GM19025 (cell line): Measurements from ENCODE around the gene RTN4RL2.

ENCODE experiments used
- ATAC-seq: cut with Tn5 transposase; IDR thresholded peaks from one replicate; pipeline ENCODE4 v1.9.1; 2021; ENCODE audit warnings: mild to moderate bottlenecking, low read depth, moderate library complexity; ENCODE audit not compliant: unreplicated experiment

Gene RTN4RL2

DNA sequence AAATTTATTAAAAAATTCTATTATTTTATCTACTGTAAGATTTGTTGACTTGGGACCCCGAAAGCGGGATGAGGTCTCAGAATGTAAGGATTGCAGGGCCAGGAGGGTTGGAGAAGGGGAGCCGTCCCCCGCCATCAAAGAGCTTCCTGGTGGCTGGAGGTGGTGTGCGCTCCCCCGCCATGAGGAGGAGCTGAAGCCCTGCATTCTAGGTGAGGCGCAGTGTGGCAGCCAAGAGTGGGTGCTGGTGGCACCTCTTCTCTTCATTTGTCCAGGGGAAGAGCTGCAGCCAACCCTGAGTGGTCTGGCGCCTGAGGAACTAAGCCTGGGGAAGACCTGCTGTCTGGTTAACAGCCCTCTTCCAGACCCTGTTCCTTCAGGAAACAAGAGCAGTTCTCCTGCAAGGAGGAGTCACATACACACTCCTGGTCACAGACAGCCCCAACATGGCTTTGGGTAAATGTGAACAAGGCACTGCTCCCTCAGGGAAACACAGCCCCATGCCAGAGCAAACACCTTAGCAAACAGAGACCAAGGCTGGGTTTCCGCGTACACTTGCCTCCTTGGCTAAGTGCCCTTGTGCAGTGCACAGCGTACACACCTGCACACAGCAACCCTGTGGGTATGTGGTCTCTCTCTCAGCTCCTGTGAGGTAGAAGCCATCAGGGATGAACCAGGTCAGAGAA lies 17.3 kb downstream of the RTN4RL2 start:
- ATAC-seq = no peak

DNA sequence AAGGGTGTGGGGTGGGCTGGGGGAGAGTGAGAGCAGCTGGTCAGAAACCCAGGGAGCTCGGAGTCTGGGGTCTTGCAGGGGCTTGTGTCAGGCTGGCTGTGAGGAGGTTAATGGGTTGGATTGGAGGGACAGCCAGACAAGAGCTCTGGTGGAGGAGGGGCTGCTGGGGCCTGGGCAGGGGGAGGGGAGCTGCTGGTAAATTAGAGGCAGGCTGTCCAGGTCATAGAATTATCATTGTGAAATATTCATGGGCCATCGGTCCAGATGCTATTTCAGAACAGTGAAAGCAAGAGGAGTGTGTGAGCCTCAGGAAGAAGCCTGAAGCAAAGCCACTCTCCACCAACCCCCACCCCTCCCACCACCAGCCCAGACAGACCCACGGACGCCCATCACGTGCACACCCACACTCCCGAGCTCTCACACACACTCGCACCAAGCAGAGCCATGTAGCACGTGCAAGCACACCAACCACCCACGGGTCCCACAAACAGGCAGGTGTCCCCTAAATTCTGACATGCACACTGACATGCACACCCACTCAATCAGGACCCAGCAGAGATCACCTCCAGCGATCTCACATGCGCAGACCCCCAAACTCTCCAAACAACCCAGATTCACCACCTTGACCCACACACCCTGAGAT lies 18.8 kb downstream of the RTN4RL2 start:
- no peak for ATAC-seq

DNA sequence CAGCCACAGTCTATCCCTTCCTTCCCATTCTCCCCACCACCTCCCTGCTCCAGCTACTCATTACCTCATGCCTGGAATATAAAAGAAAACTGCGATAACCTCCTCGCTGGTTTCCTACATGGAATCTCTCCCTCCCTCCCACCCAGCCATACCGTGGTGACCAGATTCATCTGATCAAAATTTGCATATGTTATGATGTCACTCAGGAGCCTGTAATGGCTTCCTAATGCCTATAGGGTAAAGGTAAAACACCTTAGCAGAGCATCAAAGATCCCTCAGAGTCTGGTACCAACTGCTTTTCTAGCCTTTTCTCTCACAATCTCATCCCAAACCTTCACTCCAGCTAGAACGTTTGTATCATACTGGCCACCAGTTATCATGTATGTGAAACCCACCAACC lies 19.6 kb downstream of the RTN4RL2 start:
- ATAC-seq = no peak

DNA sequence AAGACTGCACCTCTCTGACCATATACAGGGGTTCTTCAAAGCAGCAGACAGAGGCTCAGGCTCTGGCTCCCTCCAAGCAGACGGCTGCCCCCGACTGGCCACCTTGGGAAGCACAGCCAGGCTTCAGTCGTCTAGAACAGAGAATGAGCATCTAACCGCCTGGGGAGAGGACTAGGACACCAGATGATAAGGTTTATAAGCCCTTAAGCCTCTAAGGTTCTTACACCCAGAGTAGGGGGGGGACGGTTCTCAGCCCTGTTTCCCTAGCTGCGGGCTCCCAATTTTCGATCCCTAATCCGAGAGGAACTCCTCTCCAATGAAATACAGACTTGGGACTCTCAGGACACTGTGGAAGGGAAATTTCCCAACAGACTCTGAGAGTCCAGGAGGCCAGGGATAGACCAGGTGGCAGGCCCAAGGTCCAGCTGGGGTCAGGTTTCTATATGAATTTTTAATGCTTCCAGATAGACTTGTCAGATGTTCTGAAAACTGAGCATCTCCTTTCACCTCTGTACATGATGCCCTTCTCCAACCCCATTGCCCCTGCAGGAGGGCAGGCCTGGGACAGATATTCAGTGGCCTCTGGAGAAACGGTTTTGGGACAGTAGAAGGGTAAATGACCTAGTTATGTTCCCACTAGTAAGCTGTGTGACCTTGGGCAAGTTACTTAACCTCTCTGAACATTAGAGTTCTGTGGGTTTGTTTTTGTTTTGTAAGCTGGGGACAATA lies 20.2 kb downstream of the RTN4RL2 start:
- ATAC-seq = no peak

DNA sequence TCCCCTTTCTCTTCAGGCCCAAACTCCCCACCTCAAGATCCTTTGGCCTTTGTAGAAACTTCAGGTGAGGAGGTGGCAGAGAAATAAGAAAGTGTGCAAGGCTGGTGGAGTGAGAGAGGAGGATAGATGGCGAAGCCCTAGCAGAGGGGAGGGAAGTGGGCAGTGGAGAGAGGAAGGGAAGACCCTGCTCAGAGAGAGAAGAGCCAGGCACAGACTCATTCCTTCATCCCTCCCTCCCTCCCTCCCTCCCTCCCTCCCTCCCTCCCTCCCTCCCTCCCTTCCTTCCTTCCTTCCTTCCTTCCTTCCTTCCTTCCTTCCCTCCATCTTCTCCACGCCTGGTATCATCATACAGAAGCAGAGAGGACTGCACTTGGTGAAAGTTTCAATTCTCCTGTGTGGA lies 21.0 kb downstream of the RTN4RL2 start:
- ATAC-seq = no peak

DNA sequence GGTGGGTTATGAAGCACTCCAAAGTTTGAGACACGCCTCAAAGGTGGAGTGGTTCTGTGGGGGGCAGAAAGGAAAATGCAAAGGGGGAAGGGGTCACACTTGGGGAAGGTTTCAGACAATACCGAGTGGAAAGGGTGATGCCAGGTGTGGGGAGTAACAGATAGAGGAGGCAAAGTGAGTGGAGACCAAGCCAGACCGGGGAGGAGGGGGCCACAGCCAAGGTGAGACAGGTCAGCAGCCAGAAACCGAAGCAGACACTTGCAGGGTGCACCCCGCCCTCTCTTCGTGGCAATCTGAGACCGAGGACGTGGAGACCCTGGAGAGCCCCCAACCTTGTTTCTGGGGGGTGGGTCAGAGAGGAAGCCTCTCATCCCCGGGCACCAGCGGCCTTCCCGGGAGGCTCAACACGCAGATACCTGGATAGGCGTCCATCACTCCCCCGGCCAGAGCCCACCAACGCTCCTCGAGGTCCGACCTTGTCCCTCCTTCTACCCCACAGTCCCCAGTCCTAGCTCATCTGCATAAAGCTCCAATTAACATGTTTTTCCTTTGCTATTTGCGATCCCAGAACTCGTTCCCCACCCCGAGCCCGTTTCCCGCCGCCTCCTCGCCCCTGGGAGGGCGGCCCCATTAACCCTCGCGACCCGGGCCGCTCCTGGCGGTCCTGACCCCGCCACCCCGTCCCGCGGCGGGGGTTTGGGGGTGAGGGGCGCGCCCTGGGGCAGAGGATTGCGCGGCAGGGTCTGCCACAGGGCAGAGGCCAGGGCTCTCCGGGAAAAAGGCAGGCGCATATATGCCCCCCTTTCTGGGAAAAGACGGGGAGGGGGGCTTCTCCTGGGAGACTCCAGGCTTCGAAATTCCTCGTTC lies 21.8 kb downstream of the RTN4RL2 start:
- no peak for ATAC-seq

DNA sequence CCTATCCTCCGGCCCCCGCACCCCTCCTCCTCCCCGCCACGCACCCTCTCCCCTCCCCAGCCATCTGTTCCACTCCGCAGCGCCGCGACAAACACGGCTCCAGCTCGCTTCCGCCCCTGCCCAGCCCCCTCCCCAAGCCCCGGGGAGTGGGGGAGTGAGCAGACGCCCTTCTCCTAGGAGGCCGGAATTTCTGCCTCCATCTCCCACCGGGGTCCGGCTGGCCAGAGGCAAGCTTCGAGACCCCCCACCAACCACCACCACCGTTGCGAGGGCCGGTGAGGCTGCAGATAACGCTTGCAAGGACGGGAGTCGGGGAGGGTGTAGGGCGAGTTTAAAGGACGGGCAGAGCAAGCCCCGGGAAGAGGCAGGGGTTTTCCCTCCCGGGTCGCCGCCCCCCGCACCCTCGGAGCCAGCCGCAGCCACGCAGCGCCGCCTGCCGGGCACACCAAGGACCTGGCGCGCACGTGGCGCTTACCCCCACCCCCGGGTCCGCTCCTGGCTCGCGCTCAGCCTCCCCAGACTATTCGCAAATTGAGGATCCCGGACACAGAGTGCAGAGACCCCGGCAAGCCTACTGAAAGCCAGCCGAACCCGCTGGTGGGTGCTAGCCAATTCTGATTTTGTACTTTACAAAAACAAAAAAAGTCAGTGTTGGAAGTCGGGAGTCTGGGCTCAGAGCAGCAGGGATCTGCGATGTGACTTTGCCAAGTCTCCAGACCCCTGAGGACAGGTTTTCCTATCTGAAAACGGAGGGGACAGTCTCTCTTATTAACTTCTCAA lies 22.6 kb downstream of the RTN4RL2 start:
- ATAC-seq = no peak

DNA sequence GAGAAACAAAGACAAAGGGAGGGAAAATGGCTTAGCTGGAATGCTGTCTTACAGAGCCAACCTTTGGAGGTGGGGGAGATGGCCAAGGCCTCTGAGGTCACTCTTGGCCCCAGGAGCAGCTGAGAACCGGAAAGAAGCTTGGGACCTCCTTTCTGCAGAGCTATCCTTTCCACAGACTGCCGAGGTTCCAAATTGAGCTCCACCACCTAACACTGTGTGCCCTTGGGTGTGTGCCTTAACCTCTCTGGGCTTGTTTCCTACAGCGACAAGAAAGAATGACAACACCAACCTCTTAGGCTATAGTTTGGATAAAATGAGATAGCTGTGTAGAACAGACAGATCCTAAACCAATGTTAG lies 23.2 kb downstream of the RTN4RL2 start:
- no peak for ATAC-seq

DNA sequence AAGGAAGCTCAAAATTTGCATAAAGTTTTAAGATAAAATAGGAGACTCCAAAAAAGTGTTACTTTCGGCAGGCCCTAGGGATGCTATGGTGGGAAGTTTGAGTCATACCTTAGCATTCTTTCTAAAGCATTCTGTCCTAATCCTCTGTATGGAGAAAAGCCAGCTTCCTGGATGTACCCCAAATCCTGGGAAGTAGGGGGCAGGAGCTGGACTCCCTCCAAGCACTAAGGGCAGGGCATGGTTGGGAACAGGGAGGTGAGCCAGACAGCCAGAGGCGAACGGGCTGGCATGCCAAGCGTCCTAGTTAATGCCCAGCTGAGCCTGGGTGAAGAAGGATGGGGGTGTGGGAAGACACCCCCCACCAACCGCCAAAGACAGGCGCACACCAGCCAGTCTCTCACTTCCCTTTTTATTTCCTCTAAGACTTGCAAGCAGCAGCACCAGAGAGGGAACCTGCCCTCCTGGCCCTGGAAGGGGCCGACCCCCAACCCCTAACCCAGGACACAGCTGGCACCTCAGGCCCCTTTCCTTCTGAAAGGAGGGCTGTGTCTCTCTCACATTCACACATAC lies 23.9 kb downstream of the RTN4RL2 start:
- no peak for ATAC-seq

DNA sequence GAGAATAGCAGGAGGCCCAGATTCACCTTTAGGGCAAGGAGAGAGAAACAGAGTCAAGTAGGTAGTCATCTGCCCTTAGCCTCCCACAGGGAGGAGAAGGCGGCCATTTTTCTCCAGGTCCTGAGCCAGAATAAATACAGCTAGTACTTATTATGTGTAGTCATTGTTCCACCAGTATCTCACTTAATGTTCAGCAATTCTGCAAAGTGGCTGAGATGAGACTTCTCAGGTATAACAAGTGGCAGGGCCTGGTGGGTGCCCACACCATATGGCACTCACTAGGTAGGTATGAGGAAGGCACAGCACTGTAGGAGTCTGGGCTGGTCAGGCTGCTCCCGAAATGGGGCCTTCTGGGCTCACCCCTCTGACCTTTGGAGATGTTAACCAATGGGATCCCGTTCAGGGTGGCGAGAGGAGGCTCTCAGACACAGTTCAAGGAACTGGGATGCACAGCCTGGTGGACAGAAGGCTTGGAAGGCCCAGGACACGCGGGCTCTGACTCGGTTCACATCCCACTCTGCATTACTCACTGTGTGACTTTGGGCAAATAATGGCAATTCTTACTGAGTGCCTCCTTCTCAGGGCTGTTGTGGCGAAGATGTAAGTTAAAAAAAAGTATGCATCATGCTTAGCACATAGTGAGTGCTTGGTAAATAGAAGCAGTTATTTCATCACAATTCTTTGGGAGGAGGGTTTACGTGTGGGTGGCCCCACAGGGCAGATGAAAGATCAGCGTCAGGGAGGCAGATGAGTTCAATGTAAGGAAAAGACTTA lies 25.1 kb downstream of the RTN4RL2 start:
- ATAC-seq = no peak

DNA sequence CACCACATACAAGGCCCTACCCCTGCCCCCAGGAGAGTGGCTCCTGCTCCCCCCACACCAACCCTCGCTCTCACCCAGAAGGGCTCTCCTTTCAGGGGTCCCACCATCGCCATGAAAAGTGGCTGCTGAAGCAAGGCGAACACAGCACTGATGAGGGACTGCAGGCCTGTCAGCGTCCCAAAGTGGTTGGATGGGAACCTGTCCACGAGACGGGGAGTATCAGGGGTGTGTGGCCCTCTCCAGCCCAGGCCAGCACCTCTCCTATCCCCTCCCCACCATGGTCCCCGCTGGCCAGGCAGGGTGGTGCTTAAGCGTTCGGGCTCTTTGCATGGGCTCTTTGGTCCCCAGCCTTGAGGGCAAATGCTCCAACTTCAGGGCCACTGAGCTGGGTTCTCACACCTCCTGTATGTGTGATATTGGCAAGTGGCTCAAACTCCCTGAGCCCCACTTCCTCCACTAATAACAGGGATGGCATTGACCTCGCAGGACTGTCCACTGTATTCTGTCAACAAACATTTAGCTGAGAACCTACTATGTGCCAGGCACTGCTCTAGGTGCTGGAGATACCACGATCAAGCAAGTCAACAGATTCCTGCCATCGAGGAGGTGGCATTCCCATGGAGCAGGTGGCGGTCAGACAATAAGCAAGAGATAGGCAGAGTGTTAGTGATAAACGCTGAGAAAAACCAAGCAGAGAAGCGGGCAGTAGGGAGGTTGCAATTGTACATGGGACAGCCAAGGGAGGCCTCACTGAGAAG lies 26.9 kb downstream of the RTN4RL2 start:
- no peak for ATAC-seq

DNA sequence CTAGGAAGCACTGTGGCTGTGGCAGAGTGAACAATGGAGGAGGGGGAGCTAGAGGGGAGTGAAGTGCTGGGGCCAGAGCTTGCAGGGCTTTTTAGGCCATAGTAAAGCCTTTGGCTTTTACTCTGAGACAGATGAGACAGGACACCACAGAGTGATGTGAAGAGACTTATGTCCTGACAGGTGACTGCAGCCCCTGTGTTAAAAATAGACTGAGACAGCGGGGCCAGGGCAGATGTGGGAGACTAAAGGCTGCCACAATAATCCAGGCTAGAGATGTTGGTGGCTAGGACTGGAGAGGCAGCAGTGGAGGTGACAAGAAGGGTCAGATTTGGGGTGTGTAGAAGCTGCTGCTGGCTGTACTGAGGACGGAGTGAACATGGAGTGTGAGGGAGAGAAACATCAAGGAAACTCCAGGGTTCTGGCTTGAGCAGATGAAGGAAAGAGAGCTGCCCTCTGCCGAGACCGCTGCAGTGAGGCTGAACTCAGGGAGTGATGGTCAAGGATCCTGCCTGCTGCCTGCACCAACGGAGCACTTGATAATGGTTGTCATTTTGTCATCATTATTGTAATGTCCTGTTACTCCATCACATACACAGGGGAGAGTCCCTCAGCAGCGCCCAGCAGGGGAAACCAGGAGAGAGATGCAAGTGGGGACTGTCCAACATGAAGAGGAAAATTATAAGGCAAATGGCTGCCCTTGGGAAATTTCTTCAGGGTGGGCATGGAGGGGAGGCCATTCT lies 27.8 kb downstream of the RTN4RL2 start:
- no peak for ATAC-seq

DNA sequence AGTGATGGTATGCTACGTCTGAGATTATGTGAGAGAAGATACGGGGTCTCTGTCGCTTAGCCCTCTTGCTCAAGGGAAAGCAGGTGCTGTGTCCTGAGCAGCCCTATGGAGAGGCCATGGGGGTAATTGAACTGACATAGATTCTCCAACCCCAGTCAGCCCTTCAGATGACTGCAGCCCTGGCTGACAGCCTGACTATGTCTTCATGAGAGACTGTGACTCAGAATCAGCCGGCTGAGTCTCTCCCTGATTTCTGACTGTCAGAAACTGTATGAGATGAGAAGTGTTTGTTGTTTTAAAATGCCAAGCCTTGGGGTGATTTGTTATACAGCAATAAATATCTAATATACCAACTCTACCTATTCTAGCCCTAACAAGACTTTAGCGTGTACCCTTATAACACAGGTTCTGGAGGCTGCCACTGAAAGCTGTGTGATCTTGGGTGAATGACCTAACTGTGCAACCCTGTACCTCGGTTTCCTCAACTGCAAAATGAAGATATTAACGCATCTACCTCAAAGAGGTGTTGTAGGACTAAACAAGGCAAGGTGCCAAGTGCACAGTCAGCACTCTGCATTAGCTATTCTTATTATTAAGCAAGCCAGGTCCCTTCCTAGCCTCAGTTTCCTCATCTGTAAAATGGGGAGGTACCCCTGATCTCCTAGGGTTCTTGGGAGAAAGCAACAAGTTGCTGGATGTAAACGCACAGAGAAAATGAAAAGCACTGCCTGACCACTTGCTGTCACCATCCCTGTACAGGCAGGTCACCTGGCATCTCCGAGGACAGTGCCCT lies 30.3 kb downstream of the RTN4RL2 start:
- ATAC-seq = no peak

DNA sequence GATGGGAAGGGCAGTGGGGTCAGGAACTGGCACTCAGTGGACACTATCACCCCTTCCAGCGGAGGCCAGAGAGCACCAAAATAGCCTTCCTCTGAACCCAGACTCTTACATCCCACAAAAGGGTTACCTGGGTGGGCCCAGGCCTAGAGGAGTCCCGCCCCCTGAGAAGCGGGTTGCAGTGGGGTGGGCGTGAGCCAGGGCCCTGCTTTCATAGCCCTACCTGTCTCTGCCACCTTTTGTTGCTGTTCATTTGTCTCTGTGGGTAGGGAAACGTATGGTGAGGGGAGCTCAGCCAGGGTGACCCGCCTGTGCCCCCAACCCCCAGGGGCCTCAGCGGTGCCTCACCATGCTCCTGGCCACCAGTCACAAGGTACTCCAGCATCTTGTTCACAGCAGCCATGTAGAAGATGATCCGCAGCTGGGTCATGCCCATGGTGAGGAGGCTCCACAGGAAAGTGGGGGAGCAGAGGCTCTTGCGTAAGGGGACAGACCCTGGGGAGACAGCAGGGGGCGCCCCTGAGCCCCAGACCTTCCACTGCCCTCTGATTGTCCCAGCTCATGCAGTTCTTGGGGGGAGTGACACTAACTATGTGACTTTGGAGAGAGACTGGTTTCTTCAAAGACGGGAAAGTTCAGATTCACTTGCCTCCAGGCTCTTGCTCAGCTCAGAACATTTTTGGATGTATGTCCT lies 31.2 kb downstream of the RTN4RL2 start:
- ATAC-seq = no peak

DNA sequence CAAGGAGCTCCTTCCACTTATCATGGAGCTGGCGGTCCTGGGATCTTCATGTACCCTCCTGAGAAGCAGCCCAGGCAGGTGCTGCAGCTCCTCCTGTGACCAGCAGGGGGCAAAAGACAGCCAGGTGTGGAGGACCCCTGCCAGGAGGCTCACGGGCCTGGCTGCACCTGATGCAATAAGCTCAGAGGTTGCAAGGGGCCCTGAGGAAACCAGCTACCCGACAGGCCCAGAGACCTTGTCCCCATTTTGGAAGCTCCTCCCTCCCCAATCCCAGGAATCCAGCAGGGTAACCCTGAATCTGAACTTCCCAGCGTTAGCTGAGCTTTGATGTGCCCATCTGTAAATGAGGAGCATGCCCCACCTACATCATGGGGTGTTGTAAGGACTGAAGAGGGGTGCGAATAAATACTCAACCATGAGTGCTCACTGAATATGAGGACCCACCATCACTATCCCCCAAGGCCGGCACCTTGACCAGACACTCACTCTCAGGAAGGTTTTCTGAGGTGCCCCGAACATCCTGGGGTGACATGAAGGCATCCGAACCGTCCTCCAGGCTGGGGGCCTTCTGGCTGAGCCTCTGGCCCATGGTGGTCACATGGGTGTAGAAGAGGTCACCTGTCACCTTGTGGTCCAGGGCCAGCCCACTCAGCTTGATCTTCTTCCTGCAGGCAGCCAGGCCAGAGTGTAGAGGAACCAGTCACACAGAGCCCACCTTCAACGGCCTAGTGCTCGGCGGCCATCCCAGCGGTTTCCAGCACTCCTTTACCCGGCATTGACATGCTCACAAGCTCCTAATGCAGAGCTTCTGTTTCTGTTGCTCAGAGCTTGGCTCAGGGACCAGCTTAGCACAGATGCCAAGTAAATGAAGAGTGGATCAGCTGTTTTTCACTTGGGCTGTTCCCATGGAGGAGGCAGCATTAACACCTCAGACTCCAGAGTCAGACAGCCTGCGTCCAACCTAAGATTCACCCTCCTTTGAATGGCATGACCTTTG lies 33.5 kb downstream of the RTN4RL2 start:
- ATAC-seq = no peak
